ENCODE data around the gene AMH.

- TF ChIP-seq EZH2 (IDR thresholded peaks at IDR 0.05; ENCODE audit: borderline replicate concordance, low read length), result no peak
- TF ChIP-seq, protein P1, sequence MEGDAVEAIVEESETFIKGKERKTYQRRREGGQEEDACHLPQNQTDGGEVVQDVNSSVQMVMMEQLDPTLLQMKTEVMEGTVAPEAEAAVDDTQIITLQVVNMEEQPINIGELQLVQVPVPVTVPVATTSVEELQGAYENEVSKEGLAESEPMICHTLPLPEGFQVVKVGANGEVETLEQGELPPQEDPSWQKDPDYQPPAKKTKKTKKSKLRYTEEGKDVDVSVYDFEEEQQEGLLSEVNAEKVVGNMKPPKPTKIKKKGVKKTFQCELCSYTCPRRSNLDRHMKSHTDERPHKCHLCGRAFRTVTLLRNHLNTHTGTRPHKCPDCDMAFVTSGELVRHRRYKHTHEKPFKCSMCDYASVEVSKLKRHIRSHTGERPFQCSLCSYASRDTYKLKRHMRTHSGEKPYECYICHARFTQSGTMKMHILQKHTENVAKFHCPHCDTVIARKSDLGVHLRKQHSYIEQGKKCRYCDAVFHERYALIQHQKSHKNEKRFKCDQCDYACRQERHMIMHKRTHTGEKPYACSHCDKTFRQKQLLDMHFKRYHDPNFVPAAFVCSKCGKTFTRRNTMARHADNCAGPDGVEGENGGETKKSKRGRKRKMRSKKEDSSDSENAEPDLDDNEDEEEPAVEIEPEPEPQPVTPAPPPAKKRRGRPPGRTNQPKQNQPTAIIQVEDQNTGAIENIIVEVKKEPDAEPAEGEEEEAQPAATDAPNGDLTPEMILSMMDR (conservative IDR thresholded peaks at IDR 0.05 in 1 of 2, IDR thresholded peaks at IDR 0.05 in 1 of 2; ENCODE audit: extremely low read depth in 1 of 2, insufficient read depth in 1 of 2, low read depth in 1 of 2, low read length in 2 of 2), result no peak
These were observed 19.7 kb downstream of the AMH start for GRCh38 chr19:2268861-2269243.

Measured in mammary epithelial cell (primary cell).